Mesenchymal stem cell (in vitro differentiated cells and primary cell): ENCODE results near the gene MRPL54. TPM values are rescaled to one million over a fixed set of nuclear protein-coding genes. Genes with fewer than 3 reads are reported as not detected.
A peak's percentile ranks its signal among the peaks of the same experiment; 100 is the strongest.

Experiments used
- DNase-seq: peaks from one replicate; pipeline ENCODE4 v3.0.0-alpha.2; 2013
- H2AFZ ChIP-seq: one replicate; pipeline ENCODE4 v1.6.1; 2013; ENCODE audit warnings: low read depth, mild to moderate bottlenecking, control low read depth, inconsistent platforms, low read length, moderate library complexity
- H2AK5ac ChIP-seq: 2 replicates; pipeline ENCODE4 v1.6.1; 2013; ENCODE audit warnings: low read length, moderate library complexity, mild to moderate bottlenecking, inconsistent platforms; ENCODE audit not compliant: severe bottlenecking
- H2BK120ac ChIP-seq: one replicate; pipeline ENCODE4 v1.6.1; 2013; ENCODE audit warnings: low read depth, mild to moderate bottlenecking, inconsistent platforms, low read length, moderate library complexity
- H2BK12ac ChIP-seq, 2 experiments: one replicate each; pipeline ENCODE4 v1.6.1; 2013; ENCODE audit warnings: inconsistent platforms in 2 of 2, low read length in 2 of 2, mild to moderate bottlenecking in 2 of 2, moderate library complexity in 2 of 2, control low read depth in 1 of 2
- H2BK15ac ChIP-seq: one replicate; pipeline ENCODE4 v1.6.1; 2013; ENCODE audit warnings: mild to moderate bottlenecking, low read depth, inconsistent platforms; ENCODE audit not compliant: poor library complexity, severe bottlenecking
- H2BK5ac ChIP-seq: 2 replicates; pipeline ENCODE4 v1.6.1; 2013; ENCODE audit warnings: low read depth, mild to moderate bottlenecking, low read length, control low read depth, inconsistent platforms; ENCODE audit not compliant: poor library complexity, severe bottlenecking
- H3K14ac ChIP-seq, 2 experiments: one replicate each; pipeline ENCODE4 v1.6.1; 2013; ENCODE audit warnings: inconsistent platforms in 2 of 2, low read length in 2 of 2, control low read depth in 1 of 2, mild to moderate bottlenecking in 1 of 2, moderate library complexity in 1 of 2
- H3K18ac ChIP-seq, 2 experiments: one replicate each; pipeline ENCODE4 v1.6.1; 2013; ENCODE audit warnings: inconsistent platforms in 2 of 2, low read length in 2 of 2, control low read depth in 1 of 2, low read depth in 1 of 2, mild to moderate bottlenecking in 1 of 2
- H3K23ac ChIP-seq, 2 experiments: one replicate each; pipeline ENCODE4 v1.6.1; 2013; ENCODE audit warnings: inconsistent platforms in 2 of 2, low read length in 2 of 2, mild to moderate bottlenecking in 2 of 2, moderate library complexity in 2 of 2, control low read depth in 1 of 2
- H3K27ac ChIP-seq: 2 replicates; pipeline ENCODE4 v1.5.1; 2013; ENCODE audit warnings: mild to moderate bottlenecking, moderate library complexity, low read length, control low read depth, inconsistent platforms; ENCODE audit not compliant: poor library complexity, severe bottlenecking
- H3K27me3 ChIP-seq, 2 experiments: 2 replicates each; pipeline versions ENCODE4 v1.6.1 to v1.7.0; 2013; ENCODE audit warnings: low read length in 2 of 2, mild to moderate bottlenecking in 2 of 2, moderate library complexity in 2 of 2, control low read depth in 1 of 2, inconsistent platforms in 1 of 2; ENCODE audit not compliant: control insufficient read depth in 1 of 2, insufficient read depth in 1 of 2
- H3K36me3 ChIP-seq, 2 experiments: 2 replicates each; pipeline versions ENCODE4 v1.6.1 to v1.7.0; 2013; ENCODE audit warnings: low read length in 2 of 2, control low read depth in 1 of 2, inconsistent platforms in 1 of 2, low read depth in 1 of 2, mild to moderate bottlenecking in 1 of 2; ENCODE audit not compliant: insufficient read depth in 2 of 2, control insufficient read depth in 1 of 2
- H3K4ac ChIP-seq, 2 experiments: one replicate each; pipeline ENCODE4 v1.6.1; 2013; ENCODE audit warnings: inconsistent platforms in 2 of 2, low read length in 2 of 2, mild to moderate bottlenecking in 2 of 2, moderate library complexity in 2 of 2, control low read depth in 1 of 2, low read depth in 1 of 2
- H3K4me1 ChIP-seq: 2 replicates; pipeline ENCODE4 v1.6.1; 2013; ENCODE audit warnings: low read depth, low read length, control low read depth; ENCODE audit not compliant: control insufficient read depth, insufficient read depth
- H3K4me2 ChIP-seq: 2 replicates; pipeline ENCODE4 v1.6.1; 2013; ENCODE audit warnings: low read length, mild to moderate bottlenecking, inconsistent platforms; ENCODE audit not compliant: poor library complexity, severe bottlenecking
- H3K4me3 ChIP-seq, 2 experiments: 2 replicates each; pipeline versions ENCODE4 v1.5.1 to v1.7.0; 2013; ENCODE audit warnings: low read length in 2 of 2, mild to moderate bottlenecking in 2 of 2, control low read depth in 1 of 2, low read depth in 1 of 2; ENCODE audit not compliant: insufficient read depth in 1 of 2
- H3K79me1 ChIP-seq: replicated peaks from 2 replicates; pipeline ENCODE4 v1.6.1; 2013; ENCODE audit warnings: mild to moderate bottlenecking, control low read depth, low read length, inconsistent platforms; ENCODE audit not compliant: poor library complexity, severe bottlenecking
- H3K9ac ChIP-seq: 2 replicates; pipeline ENCODE4 v1.7.0; 2013; ENCODE audit warnings: mild to moderate bottlenecking, low read length, moderate library complexity
- H3K9me3 ChIP-seq: 2 replicates; pipeline ENCODE4 v1.7.0; 2013; ENCODE audit warnings: mild to moderate bottlenecking, low read length; ENCODE audit not compliant: control insufficient read depth
- H4K8ac ChIP-seq: one replicate; pipeline ENCODE4 v1.6.1; 2013; ENCODE audit warnings: inconsistent platforms, mild to moderate bottlenecking, low read length, moderate library complexity
- H4K91ac ChIP-seq: one replicate; pipeline ENCODE4 v1.6.1; 2013; ENCODE audit warnings: mild to moderate bottlenecking, low read length, inconsistent platforms
- WGBS: methylation state at CpG from one replicate; pipeline ENCODE4 v1.1.7; 2013; ENCODE audit warnings: mixed read lengths; 5-methylcytosine and 5-hydroxymethylcytosine counted together
- polyA plus RNA-seq, 2 experiments: library from polyadenylated mRNA; stranded (reverse); fragments of 200-250 nt; gene quantifications; one replicate each; pipeline ENCODE4 v1.2.3, GENCODE V29; 2013

Gene MRPL54
- polyA plus RNA-seq (2013, experiment 1 of 2) = 54.1 TPM
- 56.4 TPM for polyA plus RNA-seq (2013, experiment 2 of 2)

- Histone ChIP-seq H3K27ac (peak within 1 kb of the TSS; percentile 100), H2BK12ac (peak within 1 kb of the TSS; percentile 18 to 83), H3K27me3 (no peaks in the 10 kb centered on the region), H2AFZ (peak within 1 kb of the TSS; percentile 86), H3K9ac (peak within 1 kb of the TSS; percentile 97), H3K4ac (peak within 1 kb of the TSS; percentile 70 to 89), H2BK15ac (peak within 1 kb of the TSS; percentile 92), H3K18ac (peak within 1 kb of the TSS; percentile 93 to 99), H2BK120ac (peak within 1 kb of the TSS; percentile 82), H3K4me1 (peaks cover 22% of the 10 kb centered on the region), H3K9me3 (no peaks in the 10 kb centered on the region), H3K14ac (no peak within 1 kb of the TSS), H3K4me3 (peak within 1 kb of the TSS; percentile 95 to 97), H3K79me1 (peaks cover 32% of the 10 kb centered on the region), H2BK5ac (peak within 1 kb of the TSS; percentile 98), H4K91ac (peak within 1 kb of the TSS; percentile 90), H3K36me3 (peaks cover 34 to 48% of the 10 kb centered on the region in 2 experiments), H3K23ac (no peak within 1 kb of the TSS), H2AK5ac (peak within 1 kb of the TSS; percentile 87), H4K8ac (peak within 1 kb of the TSS; percentile 95), H3K4me2 (peak within 1 kb of the TSS; percentile 70)
- 4% methylated on average over 46 of the region's 47 CpGs for WGBS
- DNase-seq = peak; percentile 99
These were observed at the start of gene MRPL54 for GRCh38 chr19:3762501-3763459. Gene MRPL54 (plus strand): TSS chr19:3762682. CDS start chr19:3762701, 19 bp downstream.

GRCh38 chr19:3716147-3716668, 46.3 kb upstream of the MRPL54 start:
- 91% methylated on average over 16 of the region's 16 CpGs for WGBS
- no peak overlapping the region for H4K8ac ChIP-seq
- H3K18ac ChIP-seq = no peak overlapping the region
- H3K79me1 ChIP-seq = no peaks in the 10 kb centered on the region
- no peak for DNase-seq
- H2BK5ac ChIP-seq = no peak overlapping the region
- H2AK5ac ChIP-seq = no peak overlapping the region
- H3K23ac ChIP-seq = no peak overlapping the region
- no peak overlapping the region for H2BK12ac ChIP-seq
- no peak overlapping the region for H3K14ac ChIP-seq
- H3K9ac ChIP-seq = no peak overlapping the region
- H4K91ac ChIP-seq = no peak overlapping the region
- H3K4me2 ChIP-seq = no peak overlapping the region
- no peak overlapping the region for H2AFZ ChIP-seq
- no peak overlapping the region for H3K4ac ChIP-seq
- no peak overlapping the region for H2BK120ac ChIP-seq
- no peaks in the 10 kb centered on the region for H3K36me3 ChIP-seq
- H3K27ac ChIP-seq = no peak overlapping the region
- no peaks in the 10 kb centered on the region for H3K9me3 ChIP-seq
- H3K27me3 ChIP-seq = peaks cover 14 to 37% of the 10 kb centered on the region in 2 experiments
- peaks cover 2% of the 10 kb centered on the region for H3K4me1 ChIP-seq
- peak overlapping the region; percentile 23 for H2BK15ac ChIP-seq
- H3K4me3 ChIP-seq = no peak overlapping the region

GRCh38 chr19:3719868-3720267, 42.6 kb upstream of the MRPL54 start:
- no peak overlapping the region for H2BK12ac ChIP-seq

GRCh38 chr19:3720349-3720917, 42.0 kb upstream of the MRPL54 start:
- Histone ChIP-seq H3K79me1 (no peaks in the 10 kb centered on the region), H4K8ac (no peak overlapping the region), H2AK5ac (no peak overlapping the region), H3K27ac (no peak overlapping the region), H2BK120ac (no peak overlapping the region), H3K36me3 (no peaks in the 10 kb centered on the region), H3K9me3 (no peaks in the 10 kb centered on the region), H3K23ac (no peak overlapping the region), H4K91ac (no peak overlapping the region), H3K4me3 (no peak overlapping the region), H3K14ac (no peak overlapping the region), H2AFZ (no peak overlapping the region), H2BK15ac (no peak overlapping the region), H3K9ac (no peak overlapping the region), H3K4me2 (no peak overlapping the region), H3K27me3 (peaks cover 40 to 51% of the 10 kb centered on the region in 2 experiments), H2BK12ac (no peak overlapping the region), H3K4me1 (peaks cover 14% of the 10 kb centered on the region), H2BK5ac (no peak overlapping the region), H3K18ac (no peak overlapping the region), H3K4ac (no peak overlapping the region)
- 34% methylated on average over 7 of the region's 9 CpGs for WGBS
- DNase-seq = no peak

More at GRCh38 chr19:3719868-3720267, 42.6 kb upstream of the MRPL54 start:
- 89% methylated on average over 4 of the region's 4 CpGs for WGBS
- Histone ChIP-seq H2BK120ac (no peak overlapping the region), H3K9me3 (no peaks in the 10 kb centered on the region), H2BK15ac (no peak overlapping the region), H3K79me1 (no peaks in the 10 kb centered on the region), H3K14ac (no peak overlapping the region), H3K23ac (no peak overlapping the region), H3K4ac (no peak overlapping the region), H3K27me3 (peaks cover 40 to 46% of the 10 kb centered on the region in 2 experiments), H3K18ac (no peak overlapping the region), H4K8ac (no peak overlapping the region), H3K36me3 (no peaks in the 10 kb centered on the region), H3K9ac (no peak overlapping the region), H2AFZ (no peak overlapping the region), H2BK5ac (no peak overlapping the region), H2AK5ac (no peak overlapping the region), H3K4me2 (no peak overlapping the region), H3K4me3 (no peak overlapping the region), H3K27ac (no peak overlapping the region), H3K4me1 (peaks cover 14% of the 10 kb centered on the region), H4K91ac (no peak overlapping the region)
- no peak for DNase-seq
